Lung microvascular endothelial cell (primary cell): ENCODE data around the gene G2E3. TPM values are rescaled to one million over a fixed set of nuclear protein-coding genes. Genes with fewer than 3 reads are reported as not detected.

Experiments used
- DNase-seq, 2 donors: peaks; one replicate each; pipeline versions ENCODE4 v3.0.0 to v3.0.0-alpha.2; 2010; ENCODE audit warnings: low read depth in 2 of 2
- total RNA-seq: library from RNA; depleted of rRNA; stranded (reverse); fragments of >200 nt; gene quantifications from 2 replicates; pipeline ENCODE4 v1.2.1, GENCODE V29; 2014

G2E3 gene
- total RNA-seq, 1 donor from 2014 or later = 9.3 TPM

DNA sequence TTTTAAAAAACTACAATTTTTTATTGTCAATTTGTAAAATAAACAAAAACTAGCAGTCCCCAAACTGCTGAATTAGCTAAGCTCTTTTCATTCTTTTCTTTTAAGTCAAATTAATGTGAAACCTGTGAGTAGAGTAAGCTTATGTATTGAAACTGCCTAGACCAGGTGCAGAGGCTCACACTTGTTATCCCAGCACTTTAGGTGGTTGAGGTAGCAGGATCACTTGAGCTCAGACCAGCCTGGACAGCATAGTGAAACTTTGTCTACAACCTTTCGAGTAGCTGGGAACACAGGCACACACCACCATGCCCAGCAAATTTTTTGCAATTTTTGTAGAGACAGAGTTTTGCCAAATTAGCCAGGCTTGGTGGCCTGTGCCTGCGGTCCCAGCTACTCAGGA is 89.5 kb downstream of the G2E3 start:
- no peak for DNase-seq

DNA sequence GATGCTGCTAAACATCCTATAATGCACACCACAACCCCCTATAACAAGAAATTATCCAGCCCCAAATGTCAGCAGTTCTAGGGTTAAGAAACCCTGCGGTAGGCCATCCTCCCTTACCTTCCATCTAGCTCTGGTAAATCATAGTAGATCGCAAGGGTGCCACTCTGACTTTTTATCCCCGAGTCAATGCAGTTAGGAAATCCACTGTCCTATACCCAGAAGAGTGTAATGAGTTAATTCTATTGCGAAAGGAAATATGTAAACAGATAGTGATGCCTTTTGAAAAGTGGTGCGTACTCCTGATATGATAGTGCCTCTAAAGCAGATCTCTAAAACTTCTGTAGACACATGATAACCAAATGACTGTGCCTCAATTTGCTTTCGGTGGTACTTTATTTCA is 93.0 kb downstream of the G2E3 start:
- no peak for DNase-seq

DNA sequence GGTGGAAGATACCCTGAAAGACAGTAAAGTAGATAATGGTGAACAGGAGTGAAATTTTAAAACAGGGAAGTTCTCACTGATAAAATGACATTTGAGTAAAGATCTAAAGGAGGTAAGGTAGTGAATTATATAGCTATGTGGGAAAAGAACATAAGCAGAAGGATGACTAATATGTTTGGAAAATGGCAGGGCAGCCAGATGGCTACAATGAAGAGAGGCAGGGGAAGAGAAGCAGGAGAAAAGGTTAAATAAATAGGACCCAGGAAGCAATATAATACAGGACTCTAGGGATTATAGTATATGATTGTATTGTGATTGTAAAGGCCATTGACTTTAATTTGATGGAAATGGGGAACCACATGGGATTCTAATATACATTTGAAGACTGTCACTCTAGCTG is 96.2 kb downstream of the G2E3 start:
- DNase-seq = peak in 1 of 2 donors; percentile 4

DNA sequence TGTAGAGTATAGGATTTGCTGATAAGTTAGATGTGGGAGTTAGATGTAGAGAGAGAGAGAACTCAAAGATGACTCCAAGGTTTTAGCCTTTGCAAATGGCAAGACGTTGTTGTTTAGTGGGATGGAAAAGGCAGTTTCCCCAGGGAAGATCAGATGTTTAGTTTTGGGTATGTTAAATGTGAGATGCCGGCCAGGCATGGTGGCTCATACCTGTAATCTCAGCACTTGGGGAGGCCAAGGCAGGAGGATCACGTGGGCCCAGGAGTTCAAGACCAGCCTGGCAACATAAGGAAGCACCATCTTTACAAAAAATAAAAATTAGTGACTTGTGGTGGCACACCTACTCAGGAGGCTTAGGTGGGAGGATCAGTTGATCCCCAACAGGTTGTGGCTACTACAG is 96.7 kb downstream of the G2E3 start:
- no peak for DNase-seq

DNA sequence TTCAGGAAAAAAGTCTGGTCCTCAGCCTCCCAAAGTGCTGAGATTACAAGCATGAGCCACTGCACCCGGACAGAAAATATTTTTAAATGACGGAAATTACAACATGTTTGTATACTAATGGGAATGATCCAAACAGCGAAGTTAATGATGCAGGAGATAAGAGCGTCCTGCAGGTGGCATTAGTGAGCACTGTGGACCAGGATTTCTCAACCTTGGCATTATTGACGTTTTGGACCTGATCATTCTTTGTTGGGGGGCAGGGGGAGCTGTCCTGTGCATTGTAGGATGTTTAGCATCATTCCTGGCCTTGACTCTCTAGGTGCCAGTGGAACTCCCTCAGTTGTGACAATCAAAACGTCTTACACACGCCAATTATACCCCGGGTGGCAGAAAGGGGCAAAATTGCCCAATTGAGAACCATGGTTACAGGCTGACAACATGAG is 97.3 kb downstream of the G2E3 start:
- DNase-seq = peak; percentile 45 to 59

DNA sequence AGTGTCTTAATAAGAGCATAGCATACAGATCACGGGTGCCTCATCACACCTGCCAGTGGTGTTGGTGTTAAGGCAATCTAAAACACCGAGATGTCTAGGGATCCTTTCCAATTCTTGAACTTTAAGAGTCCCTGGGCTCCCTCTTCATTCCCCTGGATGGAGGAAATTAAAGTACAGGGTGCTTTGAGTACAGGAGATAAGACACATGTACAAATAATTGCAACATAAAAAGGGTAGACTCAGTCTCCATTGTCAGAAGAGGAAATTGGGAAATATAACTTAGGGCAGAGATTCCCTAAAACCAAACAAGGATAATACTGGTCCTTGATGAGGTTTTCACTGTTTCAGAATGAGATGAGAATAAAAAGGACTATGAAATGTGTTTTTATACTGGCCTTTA is 98.1 kb downstream of the G2E3 start:
- DNase-seq = no peak

DNA sequence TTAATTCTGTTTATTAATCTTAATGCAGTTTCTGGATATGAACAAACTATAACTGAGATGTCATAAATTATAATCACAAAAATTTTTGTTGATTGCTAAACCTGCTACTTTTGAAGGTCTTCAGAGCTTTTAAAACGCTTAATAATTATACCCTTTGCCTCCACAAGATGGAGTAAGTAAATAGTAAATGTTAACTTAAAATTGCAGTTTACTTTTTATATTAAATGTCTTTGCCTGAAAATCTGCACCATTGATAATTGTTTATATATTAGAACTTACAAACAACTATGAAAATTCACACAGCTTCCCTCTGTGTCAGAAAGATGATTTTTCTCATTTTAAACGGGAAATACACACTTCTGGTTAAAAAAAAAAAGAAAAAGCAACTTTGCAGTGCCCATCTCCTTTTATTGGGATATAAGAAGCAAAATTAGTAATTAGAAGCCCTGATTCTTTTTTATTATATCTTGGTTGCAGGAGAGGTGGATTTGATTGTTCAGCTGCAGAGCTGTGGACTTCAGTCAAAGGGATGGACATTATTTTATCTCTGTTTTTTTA is 98.7 kb downstream of the G2E3 start:
- peak; percentile 5 to 31 for DNase-seq

DNA sequence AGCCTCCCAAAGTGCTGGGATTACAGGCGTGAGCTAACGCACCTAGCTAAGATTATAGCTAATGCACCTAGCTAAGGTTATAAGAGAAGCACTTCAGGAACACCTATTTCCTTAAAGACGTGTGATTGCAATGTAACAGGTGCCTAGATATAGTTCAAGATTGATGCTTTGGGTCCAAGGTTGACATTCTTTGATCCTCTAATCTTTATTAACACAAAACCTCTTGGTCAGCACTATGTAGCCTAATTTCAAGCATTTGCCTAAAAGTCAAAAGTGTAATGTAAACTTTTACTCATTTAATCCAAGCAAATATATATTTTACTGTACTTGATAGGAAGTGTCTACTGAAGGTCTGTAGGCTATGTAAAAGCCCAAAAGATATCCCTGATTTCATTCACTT is 99.7 kb downstream of the G2E3 start:
- no peak for DNase-seq

DNA sequence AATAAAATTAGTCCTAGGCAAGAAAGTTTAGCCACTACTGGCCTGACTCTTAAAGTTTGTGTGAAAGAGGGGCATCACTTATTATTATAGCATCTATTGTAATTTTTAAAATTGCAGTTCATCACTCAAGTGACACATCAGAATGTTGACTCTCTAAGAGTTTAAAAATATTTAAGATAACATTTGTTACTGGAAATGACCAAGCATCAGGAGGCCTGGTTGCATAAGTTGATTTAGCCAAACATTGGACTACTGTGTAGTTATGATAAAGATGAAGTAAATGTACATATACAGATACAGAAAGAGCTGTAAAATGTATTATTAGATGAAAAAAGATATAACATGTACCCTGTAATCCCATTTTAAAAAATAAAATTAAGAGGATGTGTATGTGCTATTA is 110.6 kb downstream of the G2E3 start:
- DNase-seq = no peak

Other genes starting within 250 kb of the G2E3 start
- gene SCFD1, start 63.2 kb downstream of the G2E3 start, total RNA-seq = 39.2 and 44.4 TPM in 2 replicates